Esophagus squamous epithelium (tissue), 4 donors: Measurements from ENCODE around the gene HRCT1.

ENCODE experiments used
- CTCF ChIP-seq, 6 experiments: fragments of 450-650 bp in 4 of 6; fragments of 200-600 bp in 2 of 6; sonication (generic) in 2 of 6; IDR thresholded peaks; one replicate each; pipeline ENCODE4 v1.5.1; 2016 to 2019; ENCODE audit warnings: antibody characterized with exemption in 6 of 6, mild to moderate bottlenecking in 4 of 6, moderate library complexity in 4 of 6
- POLR2A ChIP-seq, 4 donors: fragments of 450-650 bp; IDR thresholded peaks; one replicate each; pipeline ENCODE4 v1.6.1; 2017; ENCODE audit warnings: antibody characterized with exemption in 4 of 4, mild to moderate bottlenecking in 4 of 4, moderate library complexity in 3 of 4

- TF ChIP-seq CTCF (IDR thresholded peaks at IDR 0.05) (no peak), POLR2A (IDR thresholded peaks at IDR 0.05) (no peak)
Observed at GRCh38 chr9:35904338-35904737, 1.7 kb upstream of the HRCT1 start.
